Thoracic aorta (tissue), 2 donors: ENCODE measurements around the gene ORC6. TPM values are rescaled to one million over a fixed set of nuclear protein-coding genes. Genes with fewer than 3 reads are reported as not detected.

Source experiments
- ATAC-seq: fragments of 150-250 bp; one replicate; pipeline ENCODE4 v1.8.0; 2017; ENCODE audit warnings: low read depth; ENCODE audit not compliant: insufficient number of reproducible peaks, low FRiP score
- DNase-seq: peaks from one replicate; pipeline ENCODE4 v3.0.0-alpha.2; 2020; ENCODE audit warnings: low spot score
- H3K27ac ChIP-seq, 2 donors: fragments of 200-600 bp; sonication (generic); 1 replicate in 1 of 2; 2 replicates in 1 of 2; pipeline ENCODE4 v1.5.1; 2016; ENCODE audit warnings: mild to moderate bottlenecking in 2 of 2, moderate library complexity in 2 of 2
- H3K27me3 ChIP-seq: fragments of 200-600 bp; sonication (generic); replicated peaks from 2 replicates; pipeline ENCODE4 v1.6.0; 2016; ENCODE audit warnings: mild to moderate bottlenecking; ENCODE audit not compliant: insufficient read depth
- H3K36me3 ChIP-seq: fragments of 200-600 bp; sonication (generic); one replicate; pipeline ENCODE4 v1.5.1; 2016
- H3K4me1 ChIP-seq, 2 donors: fragments of 200-600 bp; sonication (generic); 1 replicate in 1 of 2; 2 replicates in 1 of 2; pipeline versions ENCODE4 v1.5.1 to v1.6.0; 2016; ENCODE audit warnings: low read depth in 2 of 2, mild to moderate bottlenecking in 1 of 2; ENCODE audit not compliant: control insufficient read depth in 1 of 2
- H3K4me3 ChIP-seq: fragments of 200-600 bp; sonication (generic); 2 replicates; pipeline ENCODE4 v1.5.1; 2016; ENCODE audit warnings: mild to moderate bottlenecking
- H3K9me3 ChIP-seq: fragments of 200-600 bp; sonication (generic); 2 replicates; pipeline ENCODE4 v1.5.1; 2016
- CTCF ChIP-seq: fragments of 200-600 bp; sonication (generic); IDR thresholded peaks from one replicate; pipeline ENCODE4 v1.5.1; 2019; ENCODE audit warnings: antibody characterized with exemption
- total RNA-seq, 2 donors: library from RNA; depleted of rRNA; stranded (reverse); fragments of >200 nt; gene quantifications; one replicate each; pipeline versions ENCODE4 v1.1.0 to v1.2.3, GENCODE V29; 2016

ORC6 gene
- total RNA-seq, 2 donors from 2014 or later = 2.0 to 14.8 TPM

DNA sequence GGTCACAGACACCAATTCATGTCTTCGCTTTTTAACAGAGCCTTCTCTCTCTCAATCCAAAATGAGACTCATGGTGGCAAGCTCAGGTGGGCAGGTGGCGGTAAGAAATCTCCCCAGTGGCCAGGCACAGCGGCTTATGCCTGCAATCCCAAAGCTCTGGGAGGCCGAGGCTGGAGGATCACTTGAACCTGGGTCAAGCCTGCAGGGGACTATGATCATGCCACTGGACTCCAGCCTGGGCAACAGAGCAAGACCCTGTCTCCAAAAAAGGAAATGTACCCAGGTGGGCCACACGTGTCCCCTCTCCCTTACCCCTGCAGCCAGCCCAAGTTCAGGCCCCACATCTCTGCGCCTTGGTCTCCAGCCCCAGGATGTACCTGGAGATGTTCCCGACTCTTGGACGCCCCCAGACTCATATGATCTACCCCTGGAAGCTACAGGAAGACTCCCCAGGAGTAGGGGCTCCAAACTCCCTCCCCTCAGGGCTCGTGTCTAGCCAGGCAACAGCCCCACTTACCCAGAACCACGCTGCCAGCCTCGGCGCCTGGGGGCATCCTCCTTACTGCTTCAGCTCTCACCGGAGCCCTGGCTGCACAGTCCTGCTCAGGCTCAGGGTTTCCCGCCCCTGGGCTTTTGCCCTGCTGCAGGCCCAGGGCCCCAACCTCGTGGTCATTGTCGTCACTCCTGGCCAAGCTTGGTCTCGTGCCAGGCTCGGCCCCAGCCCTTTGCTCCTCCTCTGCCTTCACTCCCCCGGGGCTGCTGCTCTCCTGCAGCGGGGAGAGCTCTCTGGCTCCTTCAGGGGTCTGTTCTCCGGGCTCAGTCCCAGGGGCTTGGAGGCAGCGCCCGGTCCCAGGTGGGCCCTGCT, 42.5 kb downstream of the ORC6 start:
- no peak for DNase-seq
- TF ChIP-seq CTCF = no peak
- Histone ChIP-seq H3K4me1 (no peaks in the 10 kb centered on the region), H3K27me3 (no peaks in the 10 kb centered on the region), H3K36me3 (no peaks in the 10 kb centered on the region), H3K27ac (no peak overlapping the region), H3K9me3 (no peaks in the 10 kb centered on the region), H3K4me3 (no peak overlapping the region)
- ATAC-seq = no peak

- ATAC-seq (no peak), DNase-seq (no peak)
- no peaks in the 10 kb centered on the region for H3K36me3 ChIP-seq
- no peak for TF ChIP-seq CTCF
- H3K4me1 ChIP-seq = no peaks in the 10 kb centered on the region
- H3K9me3 ChIP-seq = no peaks in the 10 kb centered on the region
- no peaks in the 10 kb centered on the region for H3K27me3 ChIP-seq
- no peak overlapping the region for H3K27ac ChIP-seq
- H3K4me3 ChIP-seq = no peak overlapping the region
These were observed 43.1 kb downstream of the ORC6 start for GRCh38 chr16:46732561-46732960.

DNA sequence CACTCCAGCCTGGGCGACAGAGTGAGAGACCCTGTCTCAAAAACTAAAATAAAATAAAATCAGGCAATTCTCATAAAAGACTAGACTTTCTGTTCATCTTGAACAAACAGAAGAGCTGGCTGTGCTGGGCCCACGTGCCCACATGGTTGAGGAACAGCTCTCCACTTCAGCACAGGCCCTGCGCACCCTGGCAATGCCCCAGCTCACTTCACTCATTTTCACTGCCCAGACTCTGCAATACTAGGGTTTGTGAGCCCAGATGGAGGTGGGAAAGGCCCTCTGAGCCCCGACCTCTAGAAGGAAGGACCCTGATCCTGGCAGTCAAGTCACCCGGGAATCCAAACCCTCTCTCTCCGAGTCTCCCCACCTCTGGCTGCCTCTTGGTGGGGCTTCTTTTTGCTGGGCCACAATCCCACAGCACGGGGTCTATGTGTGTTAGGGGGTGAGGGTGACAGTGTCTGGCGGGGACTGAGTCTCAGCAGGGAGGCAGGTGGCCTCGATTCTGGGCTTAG, 43.9 kb downstream of the ORC6 start:
- no peaks in the 10 kb centered on the region for H3K4me1 ChIP-seq
- H3K27ac ChIP-seq = no peak overlapping the region
- no peak for DNase-seq
- no peaks in the 10 kb centered on the region for H3K27me3 ChIP-seq
- no peak for ATAC-seq
- H3K4me3 ChIP-seq = no peak overlapping the region
- no peak for TF ChIP-seq CTCF
- H3K9me3 ChIP-seq = no peaks in the 10 kb centered on the region
- no peaks in the 10 kb centered on the region for H3K36me3 ChIP-seq

DNA sequence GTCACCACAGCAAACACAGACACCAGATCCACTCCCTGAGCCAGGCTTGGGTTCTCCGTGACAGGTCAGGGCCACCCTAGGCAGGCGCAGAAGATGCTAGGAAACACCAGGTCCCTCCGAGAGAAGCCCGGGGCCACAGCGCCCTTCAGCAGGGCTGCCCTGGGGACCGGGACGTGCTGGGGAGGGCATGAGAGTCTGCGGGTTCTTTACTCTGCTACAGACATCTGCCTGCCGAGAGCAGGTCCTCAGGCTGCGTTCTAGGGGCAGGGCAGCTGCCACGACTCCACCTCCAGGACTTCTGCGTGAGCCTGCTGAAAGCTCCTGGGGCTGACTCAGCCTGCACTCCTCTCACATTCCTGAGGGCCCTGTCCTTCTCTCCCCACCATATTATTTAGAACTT, 47.2 kb downstream of the ORC6 start:
- TF ChIP-seq CTCF = no peak
- Histone ChIP-seq H3K4me3 (no peak overlapping the region), H3K36me3 (no peaks in the 10 kb centered on the region), H3K4me1 (no peaks in the 10 kb centered on the region), H3K9me3 (no peaks in the 10 kb centered on the region), H3K27me3 (no peaks in the 10 kb centered on the region), H3K27ac (no peak overlapping the region)
- DNase-seq (no peak), ATAC-seq (no peak)

GRCh38 chr16:46737621-46738214, 48.3 kb downstream of the ORC6 start:
- no peaks in the 10 kb centered on the region for H3K27me3 ChIP-seq
- DNase-seq = no peak
- H3K27ac ChIP-seq = no peak overlapping the region
- ATAC-seq = no peak
- H3K4me3 ChIP-seq = no peak overlapping the region
- TF ChIP-seq CTCF = no peak
- H3K36me3 ChIP-seq = no peaks in the 10 kb centered on the region
- no peaks in the 10 kb centered on the region for H3K9me3 ChIP-seq
- no peaks in the 10 kb centered on the region for H3K4me1 ChIP-seq
